Keratinocyte (primary cell): ENCODE measurements around the gene HNRNPK.

Source experiments
- EZH2 ChIP-seq: IDR thresholded peaks from one replicate; pipeline ENCODE4 v1.6.1; 2012; ENCODE audit warnings: inconsistent platforms, mild to moderate bottlenecking, low read length, moderate library complexity
- TF ChIP-seq, protein P1 (sequence below), 3 experiments: IDR thresholded peaks in 1 of 3; conservative IDR thresholded peaks in 1 of 3; optimal IDR thresholded peaks in 1 of 3; 2 replicates in 2 of 3; 3 replicates in 1 of 3; pipeline versions ENCODE3 to v1.5.1; 2011; ENCODE audit warnings: low read length in 3 of 3, mild to moderate bottlenecking in 3 of 3, moderate library complexity in 2 of 3, control low read depth in 1 of 3, inconsistent platforms in 1 of 3; ENCODE audit not compliant: insufficient read depth in 2 of 3; ENCODE audit errors: extremely low read depth in 1 of 3

DNA sequence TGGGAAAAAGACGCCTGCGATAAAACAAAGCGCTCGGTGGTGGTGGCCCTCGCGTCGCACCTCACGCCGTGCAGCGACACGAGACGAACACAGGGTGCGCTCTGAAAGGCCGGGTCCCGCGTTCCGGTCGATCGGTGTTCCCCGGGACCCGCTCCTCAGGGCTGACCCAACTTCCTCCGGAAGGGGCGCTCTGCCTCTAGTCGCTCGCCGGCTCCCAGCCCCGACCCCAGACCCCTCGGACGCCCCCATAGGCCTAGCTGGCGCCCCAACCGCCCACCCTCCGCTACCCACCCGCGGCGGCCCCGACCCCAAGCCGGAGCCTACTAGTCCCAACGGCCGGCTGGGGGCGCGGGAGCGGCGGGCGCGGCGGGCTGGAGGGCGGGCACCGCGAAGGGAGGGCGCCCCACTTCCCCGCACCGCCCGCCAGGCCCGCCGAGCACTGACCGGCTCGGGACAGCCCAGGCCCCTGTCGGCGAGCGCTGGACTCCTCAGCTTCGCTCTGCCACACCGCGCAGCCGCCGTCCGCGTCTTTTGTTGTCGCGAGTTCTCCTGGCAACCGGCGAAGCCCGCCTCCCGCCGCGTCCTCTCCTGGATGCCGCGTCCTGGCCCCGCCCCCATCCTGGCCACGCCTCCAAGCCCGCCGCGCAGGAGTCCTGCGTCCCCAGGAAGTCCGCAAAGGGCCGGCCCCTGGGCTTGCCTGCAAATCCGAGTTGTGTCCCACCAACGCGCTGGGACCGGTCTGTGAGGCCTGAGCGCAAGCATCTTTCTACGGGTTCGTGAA lies 58.9 kb downstream of the HNRNPK start, which contains the start of gene KIF27:
- TF ChIP-seq, protein P1, sequence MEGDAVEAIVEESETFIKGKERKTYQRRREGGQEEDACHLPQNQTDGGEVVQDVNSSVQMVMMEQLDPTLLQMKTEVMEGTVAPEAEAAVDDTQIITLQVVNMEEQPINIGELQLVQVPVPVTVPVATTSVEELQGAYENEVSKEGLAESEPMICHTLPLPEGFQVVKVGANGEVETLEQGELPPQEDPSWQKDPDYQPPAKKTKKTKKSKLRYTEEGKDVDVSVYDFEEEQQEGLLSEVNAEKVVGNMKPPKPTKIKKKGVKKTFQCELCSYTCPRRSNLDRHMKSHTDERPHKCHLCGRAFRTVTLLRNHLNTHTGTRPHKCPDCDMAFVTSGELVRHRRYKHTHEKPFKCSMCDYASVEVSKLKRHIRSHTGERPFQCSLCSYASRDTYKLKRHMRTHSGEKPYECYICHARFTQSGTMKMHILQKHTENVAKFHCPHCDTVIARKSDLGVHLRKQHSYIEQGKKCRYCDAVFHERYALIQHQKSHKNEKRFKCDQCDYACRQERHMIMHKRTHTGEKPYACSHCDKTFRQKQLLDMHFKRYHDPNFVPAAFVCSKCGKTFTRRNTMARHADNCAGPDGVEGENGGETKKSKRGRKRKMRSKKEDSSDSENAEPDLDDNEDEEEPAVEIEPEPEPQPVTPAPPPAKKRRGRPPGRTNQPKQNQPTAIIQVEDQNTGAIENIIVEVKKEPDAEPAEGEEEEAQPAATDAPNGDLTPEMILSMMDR (optimal IDR thresholded peaks at IDR 0.05 in 1 of 3, IDR thresholded peaks at IDR 0.05 in 1 of 3, conservative IDR thresholded peaks at IDR 0.05 in 1 of 3; ENCODE audit: extremely low read depth in 1 of 3, insufficient read depth in 2 of 3, low read length in 3 of 3): peak in 2 of 3 experiments; percentile 39 to 44
- no peak for TF ChIP-seq EZH2
